Stimulated activated CD4-positive, alpha-beta T cell treated with anti-CD3 and anti-CD28 coated beads, Interleukin-1b, Interleukin-23, amount 100 ng/mL, for 24 hours (primary cell): Measurements from ENCODE around the gene NACC2.
"Not testable (repeated sequence)": the region's sequence is repeated elsewhere in the genome, so short reads cannot be mapped to it uniquely, and the experiment has no call there.

Source experiments
- DNase-seq, 4 experiments: peaks; one replicate each; pipeline ENCODE4 v3.0.0-alpha.2; 2020; ENCODE audit warnings: low read depth in 4 of 4, low spot score in 1 of 4

Gene NACC2

DNA sequence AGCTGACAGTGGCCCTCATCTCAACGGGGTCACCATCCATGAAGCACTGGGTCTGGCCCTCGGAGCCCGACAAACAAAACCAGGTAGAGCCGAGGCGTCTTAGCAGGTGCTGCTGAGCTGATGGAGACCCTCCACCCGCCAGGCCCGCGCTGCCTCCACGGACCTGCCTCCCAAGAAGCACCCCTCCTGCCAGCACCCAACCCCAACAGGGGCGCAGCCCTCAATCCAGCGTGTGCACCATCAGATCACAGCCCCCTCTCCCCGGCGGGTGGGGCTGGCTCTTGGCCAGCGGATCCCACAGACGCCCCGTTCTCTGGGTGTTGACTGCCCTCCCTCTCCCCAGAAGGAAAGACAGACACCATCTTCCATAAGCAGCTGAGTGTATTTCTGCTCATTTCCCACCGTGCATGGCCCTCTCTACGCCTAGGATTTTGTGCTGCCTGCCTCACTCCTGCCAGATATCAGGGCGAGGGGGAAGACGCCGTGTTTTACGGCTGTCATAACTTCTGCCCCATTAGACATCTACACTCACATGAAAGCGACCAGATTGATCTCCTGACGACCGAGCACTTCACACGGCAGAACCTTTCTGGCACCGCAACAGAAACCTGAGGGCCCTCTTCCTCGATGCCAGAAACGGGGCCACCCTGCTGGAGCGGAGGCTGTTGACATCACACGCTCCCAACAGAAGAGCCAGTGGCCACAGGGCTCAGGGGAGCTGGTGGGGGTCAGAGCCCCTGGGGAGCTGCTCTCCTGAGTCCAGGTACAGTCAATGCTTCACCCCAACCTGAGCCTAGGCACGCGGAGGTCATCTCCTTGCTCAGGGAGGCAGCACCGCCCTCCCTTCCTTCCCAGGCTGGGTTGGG, 12.4 kb downstream of the NACC2 start:
- no peak for DNase-seq

DNA sequence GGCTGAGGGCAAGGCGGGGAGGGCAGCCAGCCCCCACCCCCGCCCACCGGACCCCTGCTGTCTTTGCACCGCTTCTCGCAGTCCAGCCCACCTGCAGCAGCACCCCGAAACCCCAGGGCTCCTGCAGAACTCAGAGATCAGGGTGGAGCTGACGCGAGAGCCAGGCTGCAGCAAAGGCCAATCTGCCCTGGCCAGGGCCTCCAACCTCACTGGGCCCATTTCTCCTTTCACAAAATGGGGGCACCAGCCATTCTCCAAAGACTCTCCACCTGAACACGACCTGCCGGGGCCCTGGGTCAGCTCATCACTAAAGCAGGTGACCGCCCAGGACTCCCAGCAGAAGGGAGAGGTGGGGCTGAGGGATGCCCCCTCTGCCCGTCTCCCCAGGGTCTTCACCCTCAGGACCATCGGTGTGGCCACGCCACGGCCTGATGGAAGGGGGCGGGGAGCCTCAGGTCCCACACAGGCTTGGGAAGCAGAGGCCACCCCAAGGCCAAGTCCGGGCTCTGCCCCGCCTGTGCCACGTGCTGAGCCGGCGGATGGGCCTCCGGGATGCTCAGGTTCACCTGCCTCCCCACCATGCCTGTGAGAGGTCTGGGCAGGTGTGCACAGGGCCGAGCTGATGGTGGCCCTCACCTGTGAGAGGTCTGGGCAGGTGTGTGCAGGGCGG, 13.1 kb downstream of the NACC2 start:
- DNase-seq, result no peak

DNA sequence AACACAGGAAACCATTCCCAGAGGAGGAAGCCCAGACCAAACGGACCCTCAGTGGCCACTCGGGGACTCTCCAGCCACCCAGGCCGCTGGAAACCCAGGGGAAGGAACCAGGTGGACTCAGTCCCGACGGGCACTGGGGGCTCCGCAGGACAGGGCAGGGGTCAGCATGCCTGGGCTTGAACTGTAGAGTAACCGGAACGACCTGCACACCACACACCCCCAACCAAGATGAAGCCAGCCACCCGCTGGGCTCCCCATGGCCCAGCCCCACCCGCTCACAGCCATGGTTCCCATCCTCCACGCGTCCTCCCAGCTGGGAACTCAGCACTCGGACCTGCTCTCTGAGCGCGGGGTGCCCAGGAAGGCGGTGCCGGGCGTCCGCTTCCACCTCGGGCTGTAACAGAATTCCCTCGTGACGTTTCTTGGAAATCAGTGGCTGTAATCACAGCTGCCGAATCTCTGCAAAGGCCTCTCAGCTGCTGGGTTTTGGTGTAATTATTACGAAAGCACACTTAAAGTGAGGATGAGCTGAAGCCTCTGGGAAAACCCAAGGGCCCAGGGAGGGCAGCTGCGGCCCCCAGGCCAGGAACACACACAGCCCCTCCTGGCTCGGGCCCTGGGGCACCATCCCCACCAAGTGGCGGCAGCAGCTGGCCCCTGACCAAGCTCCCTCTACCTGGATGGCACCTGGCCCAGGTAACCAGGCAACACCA, 13.8 kb downstream of the NACC2 start:
- no peak for DNase-seq

DNA sequence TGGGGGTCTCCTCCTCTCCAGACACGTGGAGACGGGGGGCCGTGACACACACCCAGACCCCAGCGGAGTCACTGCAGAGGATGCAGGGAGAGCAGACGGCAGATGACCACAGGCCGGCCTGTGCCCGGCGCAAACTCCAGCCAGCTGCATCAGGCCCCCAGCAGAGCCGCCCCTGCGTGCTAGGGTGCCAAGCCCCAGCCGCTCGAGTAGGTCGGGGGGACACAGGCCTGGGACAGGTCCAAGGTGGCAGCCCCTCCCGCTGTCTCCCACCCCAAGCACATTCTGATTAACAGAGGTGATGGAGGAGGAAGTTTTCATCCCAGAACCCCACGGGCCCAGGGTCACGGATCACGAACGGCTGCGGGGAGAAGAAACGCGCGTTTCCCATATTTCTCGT, 14.4 kb downstream of the NACC2 start:
- no peak for DNase-seq

DNA sequence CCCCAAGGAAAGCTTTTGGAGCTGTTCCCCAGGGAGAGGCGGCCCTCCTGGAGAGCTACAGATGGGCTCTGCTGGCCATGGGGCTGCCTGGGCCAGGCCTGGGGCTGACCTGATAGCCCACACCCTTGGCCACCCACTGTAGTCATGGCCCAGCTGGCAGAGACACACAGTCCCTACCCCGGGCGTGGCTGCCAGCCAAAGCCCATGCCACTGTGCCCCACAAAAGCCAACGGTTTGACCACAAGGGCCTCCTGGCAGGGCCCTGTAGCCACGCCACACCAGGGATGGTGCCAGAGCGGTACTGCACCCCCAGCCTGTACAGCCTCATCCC, 15.2 kb downstream of the NACC2 start:
- no peak for DNase-seq

DNA sequence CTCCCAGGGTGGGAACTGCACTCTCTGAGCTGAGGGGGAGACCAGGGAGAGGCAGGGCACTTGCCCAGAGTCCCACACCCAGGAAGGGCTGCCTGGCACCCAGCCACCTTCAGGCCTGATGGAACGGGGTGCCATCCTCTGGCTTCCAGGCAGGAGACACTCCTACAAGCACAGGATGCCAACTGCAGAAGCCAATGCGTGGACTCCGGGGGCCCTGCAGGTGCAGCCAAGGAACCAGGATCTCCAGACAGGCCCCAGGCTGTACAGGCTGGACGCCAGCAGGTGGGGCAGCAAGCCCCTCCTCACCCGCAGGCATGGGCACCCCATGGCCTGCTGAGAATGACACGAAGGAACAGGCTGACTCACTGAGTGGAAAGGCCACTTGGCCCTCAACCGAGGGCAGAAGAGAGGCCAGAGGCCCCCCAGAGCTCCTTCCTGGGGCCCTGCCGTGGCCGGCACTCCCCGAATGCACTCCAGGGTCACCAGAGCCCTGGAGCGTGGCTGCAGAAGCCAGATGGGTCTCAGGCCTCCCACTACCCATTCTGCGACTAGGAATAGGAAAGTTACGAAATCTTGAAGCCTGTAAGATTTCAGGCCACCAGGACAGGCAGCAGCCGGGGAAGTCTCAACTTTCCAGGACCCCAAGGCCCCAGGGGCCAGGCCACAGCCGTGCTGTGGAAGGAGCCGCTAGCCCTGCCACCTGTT, 15.7 kb downstream of the NACC2 start:
- no peak for DNase-seq

DNA sequence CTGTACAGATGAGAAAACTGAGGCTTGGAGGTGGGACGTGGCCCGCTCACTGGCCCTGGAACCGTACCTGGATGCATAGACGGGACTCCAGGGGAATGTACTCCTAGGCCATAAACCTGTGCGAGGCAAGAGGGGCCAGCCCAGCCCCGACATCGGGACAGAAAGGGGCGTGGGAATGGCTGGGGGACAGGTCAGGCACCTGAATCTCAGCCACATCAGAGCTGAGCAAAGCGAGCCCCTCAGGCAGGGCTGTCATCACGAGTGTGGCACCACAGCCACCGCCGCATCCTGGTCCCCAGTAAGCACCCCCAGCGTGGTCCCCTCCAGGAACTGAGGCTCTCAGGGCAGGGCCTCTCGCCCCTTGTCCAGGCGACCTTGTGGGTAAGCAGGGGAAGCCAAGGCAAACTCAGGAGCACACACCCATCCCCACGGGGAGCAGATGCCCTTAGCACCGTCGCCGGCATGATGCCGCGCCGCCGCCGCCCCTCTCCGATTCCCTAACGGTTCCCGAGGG, 16.5 kb downstream of the NACC2 start:
- no peak for DNase-seq

DNA sequence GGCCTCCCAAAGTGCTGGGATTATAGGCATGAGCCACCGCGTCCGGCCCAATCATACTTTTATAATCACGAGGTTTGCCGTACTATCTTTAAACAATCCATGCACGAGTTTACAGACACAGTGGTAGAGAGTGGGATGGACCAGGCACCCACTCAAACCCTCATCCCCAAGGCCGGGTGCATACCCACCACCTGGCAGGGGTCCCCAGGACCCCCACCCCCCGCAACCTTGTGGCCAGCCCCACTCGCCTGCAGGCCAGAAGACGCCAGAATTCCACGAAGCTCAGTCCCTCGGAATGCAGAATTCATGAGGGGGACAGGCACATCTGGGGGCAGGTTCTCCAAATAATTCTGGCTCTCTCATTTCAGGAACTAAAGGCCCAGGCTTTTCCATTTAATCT, 17.1 kb downstream of the NACC2 start:
- no peak for DNase-seq

DNA sequence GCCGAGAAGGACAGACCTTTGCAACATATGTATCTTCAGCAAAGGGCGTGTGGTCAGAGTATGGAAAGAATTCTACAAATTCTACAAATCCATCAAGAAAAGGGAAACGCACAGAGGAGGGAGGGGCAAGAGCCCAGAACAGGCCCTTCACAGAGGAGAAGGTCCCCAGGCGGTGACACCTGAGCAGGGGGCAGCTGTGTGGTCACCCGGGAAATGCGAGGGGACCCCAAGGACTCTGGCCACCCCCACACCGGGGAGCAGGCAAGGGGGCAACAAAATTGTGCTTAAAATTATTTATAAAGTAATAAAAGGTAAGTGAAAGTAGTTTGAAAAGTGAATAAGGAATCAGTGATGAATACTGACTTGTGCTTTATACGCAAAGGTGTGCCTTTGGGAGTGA, 17.6 kb downstream of the NACC2 start:
- DNase-seq, result no peak

DNA sequence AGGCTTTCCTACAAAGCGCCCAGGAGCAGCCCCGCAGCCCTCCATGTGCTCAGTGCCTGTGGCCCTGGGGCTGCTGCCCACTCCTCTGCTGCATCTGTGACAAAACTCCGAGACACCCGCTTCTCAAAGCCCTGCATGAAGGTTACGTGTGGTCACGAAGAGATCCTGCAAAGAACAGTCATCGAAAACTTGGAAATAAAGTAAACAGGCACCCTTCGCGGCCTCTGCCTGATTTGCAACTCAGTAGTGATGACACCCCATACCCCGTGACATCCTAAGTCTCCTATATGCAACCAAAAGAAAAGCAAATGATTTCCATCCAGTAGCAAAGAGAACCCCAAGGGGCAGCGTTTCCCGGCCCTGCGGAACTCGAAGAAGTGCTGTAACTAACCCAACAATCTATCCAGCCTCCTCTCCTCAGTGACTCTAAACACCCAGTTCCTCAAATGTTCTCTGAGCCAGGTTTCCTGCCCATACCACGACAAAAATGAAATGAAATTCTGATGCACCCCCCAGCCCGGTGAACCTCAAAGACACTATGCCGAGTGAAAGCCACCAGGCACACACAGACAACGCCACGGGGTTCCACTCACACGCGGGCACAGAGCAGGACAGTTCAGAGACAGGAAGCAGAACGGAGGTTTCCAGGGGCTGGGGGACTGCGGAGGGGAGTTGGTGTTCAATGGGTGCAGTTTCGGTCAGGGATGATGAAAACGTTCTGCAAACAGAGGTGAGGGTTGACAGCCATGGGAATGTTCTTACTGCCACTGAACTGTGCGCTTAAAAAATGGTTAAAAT, 19.0 kb downstream of the NACC2 start:
- no peak for DNase-seq

DNA sequence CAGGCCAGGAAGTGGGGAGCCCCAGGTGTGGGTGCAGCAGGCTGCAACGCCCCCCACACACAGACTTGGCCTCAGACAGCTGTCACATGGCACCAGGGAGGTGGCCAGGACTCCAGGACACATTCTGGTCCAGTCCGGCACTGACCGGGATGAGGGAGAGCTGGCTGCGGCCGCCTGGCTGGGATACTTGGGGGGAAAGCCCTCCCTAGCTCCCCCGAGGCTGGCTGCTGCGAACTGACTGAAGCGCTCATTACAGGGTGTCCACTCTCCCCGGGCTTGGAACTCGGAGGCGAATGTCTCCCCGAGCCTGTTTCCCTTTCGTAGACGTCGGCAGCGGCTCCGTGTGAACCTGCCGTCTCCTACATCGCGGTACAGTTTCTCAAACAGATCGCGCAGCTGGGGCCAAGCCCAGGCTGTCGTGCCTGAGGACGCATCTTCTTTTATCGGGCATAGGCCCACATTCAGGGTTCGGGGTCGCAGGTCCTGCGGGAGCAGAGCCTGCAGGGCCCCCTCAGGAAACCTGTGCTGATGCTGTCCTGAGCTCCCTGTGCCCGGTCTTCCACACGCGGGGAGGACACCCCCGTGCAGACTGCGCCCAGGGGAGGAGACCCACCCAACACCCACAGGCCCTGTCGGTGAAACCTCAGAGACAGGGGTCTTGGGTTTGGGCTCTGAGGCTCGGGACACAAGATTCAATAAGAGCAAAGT, 19.8 kb downstream of the NACC2 start:
- no peak for DNase-seq

DNA sequence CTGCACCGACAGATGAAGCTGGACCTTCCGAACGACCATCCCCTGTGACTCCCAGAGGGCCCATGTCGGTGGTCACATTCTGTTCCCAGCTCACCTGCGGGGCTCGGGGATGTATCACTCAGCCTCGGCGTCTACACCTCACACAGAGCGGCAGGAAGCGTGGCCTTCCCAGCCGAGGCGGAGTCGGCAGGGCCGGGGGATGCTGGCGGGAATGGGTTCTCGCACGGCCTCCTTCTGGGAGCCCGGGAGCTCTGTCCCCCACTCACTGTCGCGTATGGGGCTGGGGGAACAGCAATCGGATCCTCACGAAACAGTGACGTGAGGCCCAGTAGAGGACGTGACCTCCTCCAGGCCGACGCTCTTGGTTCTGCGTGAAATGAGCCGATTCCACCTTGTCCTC, 20.4 kb downstream of the NACC2 start:
- no peak for DNase-seq

DNA sequence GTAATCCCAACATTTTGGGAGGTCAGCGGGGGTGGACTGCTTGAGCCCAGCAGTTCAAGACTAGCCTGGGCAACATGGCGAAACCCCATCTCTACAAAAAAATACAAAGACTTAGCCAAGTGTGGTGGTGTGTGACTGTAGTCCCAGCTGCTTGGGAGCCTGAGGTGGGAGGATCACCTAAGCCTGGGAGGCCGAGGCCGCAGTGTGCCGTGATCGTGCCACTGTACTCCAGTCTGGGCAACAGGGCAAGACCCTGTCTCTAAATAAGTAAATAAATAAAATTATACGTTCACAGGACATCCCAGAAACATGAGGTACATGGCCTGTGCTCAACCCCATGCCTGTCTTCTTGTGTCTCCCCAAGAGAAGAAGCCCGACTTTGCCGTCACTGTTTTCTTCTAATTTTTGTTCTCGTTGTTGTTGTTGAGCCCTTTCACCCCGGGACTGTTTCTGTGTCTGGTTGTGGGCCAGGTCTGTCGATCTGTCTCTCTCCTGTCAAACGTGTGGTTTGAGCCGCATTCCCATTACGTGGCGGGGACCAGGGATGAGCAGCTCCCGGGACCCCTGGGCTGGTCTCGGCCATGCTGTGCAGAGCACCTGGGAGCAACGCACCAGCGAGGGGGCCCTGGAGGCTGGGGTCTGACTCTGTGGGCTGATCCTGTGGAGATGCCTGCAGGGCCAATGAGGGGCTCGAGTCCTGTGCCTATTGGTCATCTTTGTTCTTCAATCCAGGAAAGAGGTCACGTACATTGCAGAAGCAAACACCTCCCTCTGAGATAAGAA, 32.2 kb downstream of the NACC2 start:
- no peak for DNase-seq

DNA sequence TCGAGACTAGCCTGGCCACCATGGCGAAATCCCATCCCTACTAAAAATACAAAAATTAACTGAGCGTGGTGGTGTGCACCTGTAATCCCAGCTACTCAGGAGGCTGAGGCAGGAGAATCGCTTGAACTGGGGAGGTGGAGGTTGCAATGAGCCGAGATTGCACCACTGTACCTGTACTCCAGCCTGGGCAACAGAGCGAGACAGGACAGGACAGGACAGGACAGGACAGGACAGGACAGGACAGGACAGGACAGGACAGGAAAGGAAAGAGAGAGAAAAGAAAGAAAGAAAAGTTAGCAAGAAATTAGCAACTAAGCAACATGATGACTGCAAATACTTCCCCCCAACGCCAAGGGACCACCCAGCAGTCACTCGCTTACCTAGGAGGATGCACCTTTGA, 33.2 kb downstream of the NACC2 start:
- not testable (repeated sequence) for DNase-seq

DNA sequence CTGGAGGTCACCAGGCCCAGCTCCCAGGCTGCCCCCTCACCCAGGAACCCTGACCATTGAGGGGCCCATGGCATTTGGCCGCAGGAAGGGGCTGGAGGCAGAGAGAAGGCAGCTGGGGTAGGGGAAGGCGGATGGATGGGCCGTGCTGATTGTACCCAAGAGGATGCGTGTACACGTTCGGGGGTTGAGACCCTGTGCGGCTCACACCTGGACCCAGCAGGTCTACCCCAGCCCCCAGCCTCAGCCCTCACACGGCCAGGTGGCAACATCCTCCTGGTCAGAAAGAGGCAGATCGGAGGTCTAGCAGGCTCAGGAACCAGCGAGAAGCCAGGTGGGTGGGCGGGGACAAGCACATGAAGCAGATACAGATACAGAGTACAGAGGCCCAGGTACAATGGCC, 33.7 kb downstream of the NACC2 start:
- no peak for DNase-seq

DNA sequence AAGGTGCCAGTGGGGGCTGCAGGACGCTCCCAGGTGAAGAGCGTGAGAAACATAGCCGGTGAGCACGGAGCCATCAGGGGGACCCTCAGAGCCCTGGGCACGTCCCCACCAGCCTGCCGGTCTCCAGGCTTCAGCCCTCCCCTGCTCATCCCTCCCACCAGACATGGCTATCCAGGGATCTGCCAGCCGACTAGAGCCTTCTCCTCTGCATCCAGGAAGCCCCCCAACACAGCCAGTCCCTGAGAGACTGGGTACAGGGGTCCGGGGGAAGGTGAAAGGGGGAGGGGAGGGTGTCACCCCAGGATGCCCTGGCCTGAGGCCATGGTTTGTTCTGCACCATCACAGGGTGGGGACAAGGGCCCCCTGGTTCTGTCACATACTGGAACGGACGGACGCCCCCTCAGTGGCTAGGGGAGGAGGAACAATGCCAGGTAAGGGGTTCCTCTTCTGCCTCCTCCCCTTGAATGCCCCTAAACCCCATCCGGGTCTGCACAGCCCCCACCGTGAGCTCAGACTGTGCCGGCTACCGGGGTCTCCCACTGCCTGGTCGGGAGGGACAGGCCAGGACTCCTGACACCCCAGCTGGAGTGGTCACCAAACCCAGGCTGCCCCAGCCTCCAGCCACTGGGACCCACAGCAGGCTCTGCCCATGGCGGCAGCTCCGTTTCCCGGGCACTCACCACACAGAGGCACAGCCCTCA, 34.3 kb downstream of the NACC2 start:
- no peak for DNase-seq

DNA sequence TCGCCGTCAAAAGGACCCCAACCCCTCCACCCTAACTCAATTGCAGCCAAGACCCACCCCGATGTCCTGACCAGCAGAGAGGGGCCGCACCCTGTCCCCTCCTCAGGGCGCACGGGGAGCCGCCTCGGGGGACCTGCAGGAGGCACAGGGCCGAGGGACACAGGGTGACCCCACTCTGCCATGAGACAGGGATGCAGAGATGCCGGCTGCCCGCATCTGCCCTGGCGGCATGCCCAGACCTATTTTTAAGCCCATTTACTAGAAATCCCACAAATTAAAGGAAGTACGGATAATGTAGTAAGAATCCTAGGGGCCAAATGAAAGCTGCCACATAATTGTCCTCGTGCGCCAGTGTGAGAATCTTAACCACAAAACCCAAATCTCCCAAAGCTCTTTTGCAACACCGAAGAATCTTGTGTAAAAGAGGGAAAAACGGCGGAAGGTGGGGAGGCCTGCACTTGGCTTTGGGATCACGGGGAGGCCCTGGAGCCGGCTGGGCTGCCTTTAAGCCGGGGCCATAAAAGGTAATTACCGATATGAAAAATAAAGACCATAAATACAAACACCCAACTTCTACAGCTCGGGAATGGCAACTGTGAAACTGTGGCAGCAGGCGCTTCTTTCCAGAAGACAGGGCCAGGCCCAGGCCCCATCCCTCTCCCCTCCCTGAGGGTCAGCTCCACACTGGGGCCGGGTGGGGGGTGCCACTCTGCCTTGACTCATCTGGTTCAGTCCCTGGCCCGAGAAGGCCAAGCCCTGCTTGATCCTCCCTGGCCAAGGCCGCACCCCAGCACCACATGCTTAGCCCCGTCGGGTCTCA, 35.0 kb downstream of the NACC2 start:
- DNase-seq, result no peak

DNA sequence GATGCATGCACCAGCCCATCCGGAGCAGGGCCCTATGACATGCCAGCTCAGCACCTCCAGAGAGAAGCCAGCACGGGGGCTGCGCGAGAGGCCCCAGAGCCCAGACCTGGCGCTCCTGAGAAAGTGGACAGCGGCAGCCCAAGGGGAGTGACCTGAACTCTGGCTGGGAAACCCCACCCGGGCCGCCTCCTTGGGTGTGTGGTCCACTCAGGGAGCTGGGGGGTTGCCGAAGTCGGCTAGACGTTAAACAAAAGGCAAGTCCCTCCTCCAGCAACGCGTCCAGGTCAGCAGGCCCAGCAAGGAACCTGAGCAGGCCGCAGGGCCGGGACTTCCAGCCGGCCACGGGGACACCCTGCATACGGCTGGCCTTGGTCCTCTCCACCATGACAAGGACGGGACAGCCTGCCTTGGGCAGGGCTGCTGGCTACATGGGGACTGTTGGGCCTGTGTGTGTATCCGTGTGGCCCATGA, 35.7 kb downstream of the NACC2 start:
- no peak for DNase-seq
